ENCODE results near the gene ZMYND19. TPM values are rescaled to one million over a fixed set of nuclear protein-coding genes. Genes with fewer than 3 reads are reported as not detected.
A peak's percentile ranks its signal among the peaks of the same experiment; 100 is the strongest.

ZMYND19 gene
- total RNA-seq, 1 donor from 2014 or later = 10.3 TPM

- Histone ChIP-seq H3K27me3 (no peaks in the 10 kb centered on the region), H3K4me1 (peaks cover 59% of the 10 kb centered on the region), H3K4me3 (no peak overlapping the region), H3K9me3 (no peaks in the 10 kb centered on the region), H3K27ac (peak overlapping the region; percentile 72), H3K36me3 (peaks cover 0 to 22% of the 10 kb centered on the region in 2 donors)
- intact Hi-C loops (cut with DNase I) = no loop called here
- no peak for TF ChIP-seq POLR2AphosphoS5 (IDR thresholded peaks at IDR 0.05; ENCODE audit: insufficient read depth in 1 of 2, low read depth in 1 of 2)
- TF ChIP-seq POLR2A (IDR thresholded peaks at IDR 0.05) = no peak
- no peak for DNase-seq (ENCODE audit: extremely low spot score in 2 of 2)
Measured at GRCh38 chr9:137610944-137611343, 20.6 kb upstream of the ZMYND19 start.

- Histone ChIP-seq H3K4me3 (peak overlapping the region; percentile 63 to 70), H3K27ac (no peak overlapping the region), H3K27me3 (no peaks in the 10 kb centered on the region), H3K36me3 (no peaks in the 10 kb centered on the region), H3K9me3 (no peaks in the 10 kb centered on the region), H3K4me1 (peaks cover 50% of the 10 kb centered on the region)
- TF ChIP-seq CTCF (IDR thresholded peaks at IDR 0.05) = no peak
- no peak for TF ChIP-seq POLR2AphosphoS5 (IDR thresholded peaks at IDR 0.05; ENCODE audit: insufficient read depth in 1 of 2, low read depth in 1 of 2)
- no peak for TF ChIP-seq POLR2A (IDR thresholded peaks at IDR 0.05)
- intact Hi-C loops (cut with DNase I) = no loop called here
- peak in 1 of 2 donors; percentile 79 for DNase-seq (ENCODE audit: extremely low spot score in 2 of 2)
Measured at GRCh38 chr9:137607141-137607857, 17.0 kb upstream of the ZMYND19 start.

- intact Hi-C loops (cut with DNase I) = no loop called here
- TF ChIP-seq POLR2AphosphoS5 (IDR thresholded peaks at IDR 0.05; ENCODE audit: insufficient read depth in 1 of 2, low read depth in 1 of 2) (no peak), CTCF (IDR thresholded peaks at IDR 0.05) (no peak), POLR2A (IDR thresholded peaks at IDR 0.05) (no peak)
Measured at GRCh38 chr9:137606734-137607138, 16.4 kb upstream of the ZMYND19 start.

GRCh38 chr9:137606005-137606621 is 15.8 kb upstream of the ZMYND19 start:
- H3K4me3 ChIP-seq = peak overlapping the region; percentile 63 to 70
- peaks cover 38% of the 10 kb centered on the region for H3K4me1 ChIP-seq
- H3K9me3 ChIP-seq = no peaks in the 10 kb centered on the region
- H3K27me3 ChIP-seq = no peaks in the 10 kb centered on the region
- no peaks in the 10 kb centered on the region for H3K36me3 ChIP-seq
- peak in 1 of 2 donors; percentile 90 for DNase-seq (ENCODE audit: extremely low spot score in 2 of 2)
- TF ChIP-seq CTCF (IDR thresholded peaks at IDR 0.05) (no peak), POLR2AphosphoS5 (IDR thresholded peaks at IDR 0.05; ENCODE audit: insufficient read depth in 1 of 2, low read depth in 1 of 2) (no peak), POLR2A (IDR thresholded peaks at IDR 0.05) (no peak)
- H3K27ac ChIP-seq = peak overlapping the region; percentile 64
- intact Hi-C loops (cut with DNase I) = no loop called here

More at GRCh38 chr9:137606734-137607138, 16.4 kb upstream of the ZMYND19 start:
- peak overlapping the region; percentile 64 for H3K27ac ChIP-seq
- peaks cover 44% of the 10 kb centered on the region for H3K4me1 ChIP-seq
- H3K9me3 ChIP-seq = no peaks in the 10 kb centered on the region
- no peak for DNase-seq (ENCODE audit: extremely low spot score in 2 of 2)
- H3K36me3 ChIP-seq = no peaks in the 10 kb centered on the region
- H3K4me3 ChIP-seq = peak overlapping the region; percentile 63 to 70
- no peaks in the 10 kb centered on the region for H3K27me3 ChIP-seq

- peak within 1 kb of the TSS; percentile 63 to 72 for H3K4me3 ChIP-seq
- peak in 1 of 2 donors; percentile 96 for DNase-seq (ENCODE audit: extremely low spot score in 2 of 2)
- TF ChIP-seq CTCF (IDR thresholded peaks at IDR 0.05) = no peak
- peak in 1 of 2 donors; percentile 55 for TF ChIP-seq POLR2A (IDR thresholded peaks at IDR 0.05)
- intact Hi-C loops (cut with DNase I) = no loop called here
- peaks cover 33% of the 10 kb centered on the region for H3K4me1 ChIP-seq
- H3K9me3 ChIP-seq = no peaks in the 10 kb centered on the region
- no peaks in the 10 kb centered on the region for H3K36me3 ChIP-seq
- peak within 1 kb of the TSS; percentile 64 for H3K27ac ChIP-seq
- no peaks in the 10 kb centered on the region for H3K27me3 ChIP-seq
Measured at GRCh38 chr9:137605121-137606004, 15.1 kb upstream of the ZMYND19 start, which contains the start of gene ARRDC1. Gene ARRDC1 (plus strand): TSS chr9:137605686. CDS start chr9:137605718, 32 bp downstream.
